ENCODE measurements around the gene GRAMD1B.
"Not testable (repeated sequence)": the region's sequence is repeated elsewhere in the genome, so short reads cannot be mapped to it uniquely, and the experiment has no call there.

The GRAMD1B gene

GRCh38 chr11:123451183-123451781 lies 21.2 kb downstream of the GRAMD1B start:
- no peak for DNase-seq (ENCODE audit: low read depth, low spot score)
- no peak overlapping the region for H3K4me3 ChIP-seq (ENCODE audit: low read depth, low read length)
- no peak for TF ChIP-seq CTCF (IDR thresholded peaks at IDR 0.05; ENCODE audit: low read depth, low read length)
- in situ Hi-C loops (cut with HindIII; ENCODE audit: low sequenced_read_pairs) = no loop called here

GRCh38 chr11:123452794-123453193 lies 22.7 kb downstream of the GRAMD1B start:
- TF ChIP-seq CTCF (IDR thresholded peaks at IDR 0.05; ENCODE audit: low read depth, low read length) = no peak
- no peak for DNase-seq (ENCODE audit: low read depth, low spot score)
- no peak overlapping the region for H3K4me3 ChIP-seq (ENCODE audit: low read depth, low read length)
- in situ Hi-C loops (cut with HindIII; ENCODE audit: low sequenced_read_pairs) = no loop called here

DNA sequence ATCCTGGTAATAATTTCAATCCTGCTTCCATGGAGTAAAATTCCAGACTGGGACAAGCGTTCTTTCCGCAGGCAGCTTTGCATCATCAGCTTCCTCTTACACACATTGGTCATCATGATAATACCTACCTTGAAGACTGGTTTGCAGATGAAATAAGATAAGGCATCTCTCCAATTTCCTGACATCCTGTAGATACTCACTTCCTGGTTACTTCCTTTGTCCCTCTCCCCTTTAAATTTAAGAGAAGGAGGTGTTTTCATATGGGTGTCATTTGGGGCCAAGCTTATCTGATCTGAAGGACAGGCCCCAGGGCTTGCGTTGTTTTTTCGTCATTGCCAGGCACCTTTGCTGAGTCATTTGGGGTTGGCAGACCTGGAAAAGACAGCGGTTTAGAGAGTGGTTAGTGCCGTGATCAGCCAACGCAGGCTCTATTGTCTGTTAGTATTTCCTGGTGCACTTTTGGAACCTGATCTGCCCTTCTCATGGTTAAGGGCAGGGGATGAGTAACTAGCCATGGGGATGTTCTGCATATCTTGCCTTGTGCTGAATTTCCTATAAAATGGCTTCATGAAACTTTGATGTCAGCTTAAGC lies 24.1 kb downstream of the GRAMD1B start:
- DNase-seq (ENCODE audit: low read depth, low spot score) = peak; percentile 58
- no peak for TF ChIP-seq CTCF (IDR thresholded peaks at IDR 0.05; ENCODE audit: low read depth, low read length)
- no peak overlapping the region for H3K4me3 ChIP-seq (ENCODE audit: low read depth, low read length)
- in situ Hi-C loops (cut with HindIII; ENCODE audit: low sequenced_read_pairs) = no loop called here

GRCh38 chr11:123454796-123455195 lies 24.7 kb downstream of the GRAMD1B start:
- in situ Hi-C loops (cut with HindIII; ENCODE audit: low sequenced_read_pairs) = no loop called here
- no peak for DNase-seq (ENCODE audit: low read depth, low spot score)
- H3K4me3 ChIP-seq (ENCODE audit: low read depth, low read length) = no peak overlapping the region
- TF ChIP-seq CTCF (IDR thresholded peaks at IDR 0.05; ENCODE audit: low read depth, low read length) = no peak

- in situ Hi-C loops (cut with HindIII; ENCODE audit: low sequenced_read_pairs) = not testable (repeated sequence)
These were observed 26.4 kb downstream of the GRAMD1B start for GRCh38 chr11:123456448-123456847.

DNA sequence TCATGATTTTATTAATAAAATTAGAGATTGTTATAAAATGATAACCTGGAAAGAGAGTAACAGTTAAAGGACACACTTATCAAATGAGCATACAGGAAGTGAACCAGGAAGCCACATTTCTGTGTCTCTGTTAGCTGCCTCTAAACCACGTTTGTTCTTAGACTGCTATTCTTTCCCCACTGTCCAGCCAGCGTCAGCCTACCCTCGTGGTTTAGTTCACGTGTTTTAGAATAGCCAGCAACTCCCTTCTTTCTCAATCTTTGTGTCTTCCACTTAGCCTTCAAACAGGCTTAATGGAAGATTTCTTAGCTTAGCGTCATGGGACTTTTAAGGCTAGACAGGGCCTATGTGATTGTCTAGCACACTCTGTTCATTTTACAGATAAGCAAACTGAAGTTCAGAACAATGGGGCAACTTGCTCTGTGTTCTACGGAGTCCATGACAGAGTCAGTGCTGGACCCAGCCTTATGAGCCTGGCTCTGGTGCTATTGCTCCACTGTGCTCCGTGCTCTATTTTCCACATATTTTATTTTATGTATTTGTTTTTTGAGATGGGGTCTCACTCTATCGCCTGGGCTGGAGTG lies 27.2 kb downstream of the GRAMD1B start:
- no peak for DNase-seq (ENCODE audit: low read depth, low spot score)
- in situ Hi-C loops (cut with HindIII; ENCODE audit: low sequenced_read_pairs) = no loop called here
- no peak for TF ChIP-seq CTCF (IDR thresholded peaks at IDR 0.05; ENCODE audit: low read depth, low read length)
- no peak overlapping the region for H3K4me3 ChIP-seq (ENCODE audit: low read depth, low read length)

More at GRCh38 chr11:123456448-123456847, 26.4 kb downstream of the GRAMD1B start:
- H3K4me3 ChIP-seq (ENCODE audit: low read depth, low read length); DNase-seq (ENCODE audit: low read depth, low spot score): not testable (repeated sequence)

DNA sequence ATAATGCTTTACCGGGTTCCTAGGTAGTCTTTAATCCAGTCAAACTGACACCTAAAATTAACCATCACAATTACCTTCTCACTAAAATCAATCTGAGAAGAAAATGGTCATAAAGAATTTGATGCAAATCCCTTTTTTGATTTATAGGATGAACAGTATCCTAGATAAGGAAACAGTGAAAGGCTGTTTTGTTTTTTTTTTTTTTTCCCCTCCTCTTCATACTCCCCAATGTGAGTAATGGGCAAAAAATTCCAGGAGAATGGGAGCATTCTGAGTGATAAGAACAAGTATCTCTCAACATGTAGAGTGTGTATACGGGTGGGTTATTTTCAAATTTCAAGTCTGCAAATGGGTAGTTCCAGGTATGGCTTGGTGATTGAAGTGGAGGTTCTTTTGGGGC lies 28.4 kb downstream of the GRAMD1B start:
- no peak for DNase-seq (ENCODE audit: low read depth, low spot score)
- H3K4me3 ChIP-seq (ENCODE audit: low read depth, low read length) = no peak overlapping the region
- no peak for TF ChIP-seq CTCF (IDR thresholded peaks at IDR 0.05; ENCODE audit: low read depth, low read length)
- in situ Hi-C loops (cut with HindIII; ENCODE audit: low sequenced_read_pairs) = no loop called here
